MCF 10A (cell line): Measurements from ENCODE around the gene MFSD11. TPM values are rescaled to one million over a fixed set of nuclear protein-coding genes. Genes with fewer than 3 reads are reported as not detected.

Source experiments
- BruUV-seq: library from RNA; stranded (reverse); fragments of 400-500 nt; replicated peaks from 2 replicates; lab custom pipeline; 2021; lab: Mats Ljungman, UMichigan
- CTCF ChIA-PET: fragments of 300-600 bp; sonication (Branson Sonifier 250); formaldehyde crosslinking; extraction: SDS; loops from one replicate; lab custom pipeline; 2021; ENCODE audit warnings: antibody characterized with exemption, inconsistent platforms; lab: Yijun Ruan, JAX
- POLR2A ChIA-PET: fragments of 300-600, 350-650 bp; sonication (Branson Sonifier 250); formaldehyde crosslinking; extraction: SDS; loops from one replicate; lab custom pipeline; 2020; ENCODE audit warnings: antibody characterized with exemption, inconsistent platforms; lab: Yijun Ruan, JAX
- DNase-seq: peaks from one replicate; pipeline ENCODE4 v3.0.0-alpha.2; 2018; ENCODE audit not compliant: unreplicated experiment
- H3K27ac Mint-ChIP-seq: one replicate; pipeline ENCODE4 v1.8.0; 2022; ENCODE audit warnings: mild to moderate bottlenecking, low read depth, mixed read lengths; ENCODE audit not compliant: unreplicated experiment
- H3K27me3 Mint-ChIP-seq: one replicate; pipeline ENCODE4 v1.8.0; 2022; ENCODE audit warnings: mixed read lengths; ENCODE audit not compliant: insufficient read depth, unreplicated experiment
- H3K36me3 Mint-ChIP-seq: one replicate; pipeline ENCODE4 v1.8.0; 2022; ENCODE audit warnings: mild to moderate bottlenecking, moderate library complexity, mixed read lengths; ENCODE audit not compliant: insufficient read depth, unreplicated experiment
- H3K4me1 Mint-ChIP-seq: one replicate; pipeline ENCODE4 v1.8.0; 2022; ENCODE audit warnings: mixed read lengths; ENCODE audit not compliant: insufficient read depth, unreplicated experiment
- H3K4me3 Mint-ChIP-seq: one replicate; pipeline ENCODE4 v1.8.0; 2022; ENCODE audit warnings: mild to moderate bottlenecking, moderate library complexity, mixed read lengths; ENCODE audit not compliant: unreplicated experiment
- H3K9me3 Mint-ChIP-seq: one replicate; pipeline ENCODE4 v1.8.0; 2022; ENCODE audit warnings: mixed read lengths; ENCODE audit not compliant: unreplicated experiment
- intact Hi-C: fragments of 100-400 bp; cut with micrococcal nuclease; formaldehyde crosslinking; loops from 2 replicates; pipeline ENCODE4 v1.14.1; 2022
- total RNA-seq: library from RNA; stranded (reverse); gene quantifications from 2 replicates; pipeline ENCODE4 v1.2.3, GENCODE V29; 2022
- TF ChIP-seq, protein P1 (sequence below): fragments of 200-600 bp; IDR thresholded peaks from one replicate; pipeline ENCODE4 v1.8.0; 2022; ENCODE audit warnings: antibody characterized with exemption, mild to moderate bottlenecking; ENCODE audit not compliant: unreplicated experiment

MFSD11 gene
- total RNA-seq, 1 experiment from 2014 or later = 11.6 TPM

DNA sequence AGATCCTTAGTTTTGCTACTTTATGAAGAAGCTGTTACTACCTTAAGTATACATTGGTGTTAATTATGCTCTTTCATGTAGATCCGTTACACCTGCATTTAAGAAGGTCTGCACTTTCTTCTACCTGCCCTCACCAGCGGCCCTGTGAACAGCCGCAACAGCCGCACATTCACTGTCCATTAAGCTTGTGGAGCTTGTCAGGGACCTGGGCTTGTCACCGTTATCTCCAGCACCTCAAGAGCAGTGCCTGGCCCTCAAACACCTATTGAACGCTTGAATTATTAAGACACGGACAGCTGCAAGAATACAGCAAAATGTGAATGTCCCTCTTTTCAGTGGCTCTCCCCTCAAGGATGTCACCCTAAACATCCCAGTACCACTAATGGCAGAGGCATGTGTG lies 24.2 kb upstream of the MFSD11 start:
- no TSS peak for BruUV-seq
- H3K27ac Mint-ChIP-seq = no peak overlapping the region
- no peaks in the 10 kb centered on the region for H3K9me3 Mint-ChIP-seq
- H3K36me3 Mint-ChIP-seq = peaks cover 63% of the 10 kb centered on the region
- CTCF ChIA-PET = interaction anchor here (0.7 to 2.7 kb wide), 15 partner anchors 11 to 633 kb away, joined by 3 to 26 read pairs (median 3); partner anchors contain the start of gene JMJD6
- no peak overlapping the region for H3K4me3 Mint-ChIP-seq
- POLR2A ChIA-PET = interaction anchor here (0.9 to 5.3 kb wide), 5 partner anchors 11 to 154 kb away, joined by 3 to 51 read pairs (median 5); partner anchors contain the start of genes JMJD6 and METTL23
- TF ChIP-seq, protein P1, sequence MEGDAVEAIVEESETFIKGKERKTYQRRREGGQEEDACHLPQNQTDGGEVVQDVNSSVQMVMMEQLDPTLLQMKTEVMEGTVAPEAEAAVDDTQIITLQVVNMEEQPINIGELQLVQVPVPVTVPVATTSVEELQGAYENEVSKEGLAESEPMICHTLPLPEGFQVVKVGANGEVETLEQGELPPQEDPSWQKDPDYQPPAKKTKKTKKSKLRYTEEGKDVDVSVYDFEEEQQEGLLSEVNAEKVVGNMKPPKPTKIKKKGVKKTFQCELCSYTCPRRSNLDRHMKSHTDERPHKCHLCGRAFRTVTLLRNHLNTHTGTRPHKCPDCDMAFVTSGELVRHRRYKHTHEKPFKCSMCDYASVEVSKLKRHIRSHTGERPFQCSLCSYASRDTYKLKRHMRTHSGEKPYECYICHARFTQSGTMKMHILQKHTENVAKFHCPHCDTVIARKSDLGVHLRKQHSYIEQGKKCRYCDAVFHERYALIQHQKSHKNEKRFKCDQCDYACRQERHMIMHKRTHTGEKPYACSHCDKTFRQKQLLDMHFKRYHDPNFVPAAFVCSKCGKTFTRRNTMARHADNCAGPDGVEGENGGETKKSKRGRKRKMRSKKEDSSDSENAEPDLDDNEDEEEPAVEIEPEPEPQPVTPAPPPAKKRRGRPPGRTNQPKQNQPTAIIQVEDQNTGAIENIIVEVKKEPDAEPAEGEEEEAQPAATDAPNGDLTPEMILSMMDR = no peak
- intact Hi-C loops = loop anchor here (2.0 to 10.0 kb wide), 2 partner anchors 159 to 191 kb away; no protein-coding TSS in a partner anchor
- DNase-seq = no peak
- no peaks in the 10 kb centered on the region for H3K27me3 Mint-ChIP-seq
- peaks cover 21% of the 10 kb centered on the region for H3K4me1 Mint-ChIP-seq

DNA sequence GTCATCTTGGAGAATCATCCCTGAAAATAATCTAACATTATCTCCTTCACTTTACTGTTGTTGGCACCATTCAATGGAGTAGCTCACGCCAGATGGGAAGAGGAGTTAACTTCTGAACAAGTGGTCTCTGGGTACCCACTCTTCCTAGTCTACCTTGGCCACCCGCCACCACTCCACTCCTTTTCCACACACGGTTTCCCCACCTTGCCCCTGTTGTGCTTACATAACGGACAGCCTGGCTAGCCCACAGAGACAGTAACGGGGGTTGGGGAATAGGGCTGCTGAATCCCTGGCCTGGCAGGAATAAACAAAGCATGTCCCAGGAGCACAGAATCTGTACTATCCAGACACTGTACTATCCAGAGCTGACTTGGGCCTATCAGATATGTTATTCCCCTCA lies 23.6 kb upstream of the MFSD11 start:
- no peak for DNase-seq
- TF ChIP-seq, protein P1 = no peak
- Mint-ChIP-seq H3K27ac (no peak overlapping the region), H3K4me1 (peaks cover 16% of the 10 kb centered on the region), H3K9me3 (no peaks in the 10 kb centered on the region), H3K4me3 (no peak overlapping the region), H3K36me3 (peaks cover 69% of the 10 kb centered on the region), H3K27me3 (no peaks in the 10 kb centered on the region)
- intact Hi-C loops = loop anchor here (2.0 to 10.0 kb wide), 2 partner anchors 160 to 192 kb away; no protein-coding TSS in a partner anchor
- CTCF ChIA-PET = interaction anchor here (0.6 to 2.7 kb wide), 17 partner anchors 10 to 634 kb away, joined by 3 to 26 read pairs (median 5); partner anchors contain the start of genes JMJD6 and PRCD
- POLR2A ChIA-PET = interaction anchor here (0.9 to 5.3 kb wide), 5 partner anchors 11 to 155 kb away, joined by 3 to 51 read pairs (median 5); partner anchors contain the start of genes JMJD6 and METTL23
- no TSS peak for BruUV-seq

DNA sequence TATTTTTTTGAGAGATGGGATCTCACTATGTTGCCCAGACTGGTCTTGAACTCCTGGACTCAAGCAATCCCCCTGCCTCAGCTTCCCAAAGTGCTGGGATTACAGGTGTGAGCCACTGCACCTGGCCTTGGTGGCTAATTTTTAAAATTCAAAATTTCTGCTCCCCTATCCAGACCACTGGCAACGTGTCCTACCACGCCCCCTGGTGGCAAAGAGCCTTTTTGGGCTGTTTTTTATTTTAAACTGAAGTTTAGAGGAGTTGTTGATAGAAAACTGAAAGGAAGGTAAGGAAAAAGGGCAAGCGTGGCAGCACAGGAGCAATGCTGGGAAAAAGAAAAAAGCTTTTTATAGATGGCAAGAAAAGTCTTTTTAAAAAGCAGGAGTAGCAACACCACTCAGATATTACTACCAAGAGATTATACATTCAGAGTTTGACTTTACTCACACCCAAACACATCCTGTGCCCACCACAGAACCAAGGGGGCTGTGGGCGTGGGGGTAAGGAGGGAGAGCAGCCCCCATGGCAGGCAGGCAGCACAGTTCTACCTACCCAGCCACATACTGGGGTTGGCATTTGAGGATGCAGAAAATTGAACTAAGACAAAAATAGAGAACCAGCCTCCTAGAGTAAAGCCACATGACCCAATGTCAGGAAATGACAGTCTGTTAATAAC lies 23.0 kb upstream of the MFSD11 start:
- intact Hi-C loops = loop anchor here (2.0 to 10.0 kb wide), 3 partner anchors 33 to 192 kb away; no protein-coding TSS in a partner anchor
- Mint-ChIP-seq H3K27me3 (no peaks in the 10 kb centered on the region), H3K4me3 (no peak overlapping the region), H3K4me1 (peaks cover 13% of the 10 kb centered on the region), H3K9me3 (no peaks in the 10 kb centered on the region), H3K27ac (peak overlapping the region; percentile 55), H3K36me3 (peaks cover 75% of the 10 kb centered on the region)
- DNase-seq = peak; percentile 67
- TF ChIP-seq, protein P1 = peak; percentile 74
- no TSS peak for BruUV-seq
- ChIA-PET POLR2A (interaction anchor here (0.5 to 5.3 kb wide), 6 partner anchors 10 to 156 kb away, joined by 3 to 51 read pairs (median 13); partner anchors contain the start of genes JMJD6 and METTL23), CTCF (interaction anchor here (0.5 to 2.7 kb wide), 9 partner anchors 10 to 333 kb away, joined by 3 to 26 read pairs (median 5); partner anchors contain the start of gene PRCD)

DNA sequence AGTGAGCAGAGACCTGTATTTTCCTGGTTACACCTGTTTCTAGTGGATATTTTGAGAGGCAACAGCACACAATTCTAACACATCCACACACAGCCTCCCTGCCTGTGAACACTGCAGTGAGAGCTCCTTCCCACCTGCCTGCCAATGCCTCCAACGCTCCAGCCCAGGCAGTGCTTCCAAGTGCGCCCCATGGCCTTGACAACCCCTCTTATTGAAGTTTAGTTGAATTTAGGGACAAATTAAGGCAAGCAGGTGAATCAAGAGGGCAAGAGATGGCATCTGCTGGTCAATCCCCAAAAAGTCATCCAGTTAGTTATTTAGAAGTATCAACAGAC lies 22.5 kb upstream of the MFSD11 start:
- peak overlapping the region; percentile 55 for H3K27ac Mint-ChIP-seq
- intact Hi-C loops = loop anchor here (2.0 to 10.0 kb wide), 3 partner anchors 33 to 193 kb away; no protein-coding TSS in a partner anchor

More for the DNA sequence above, 22.5 kb upstream of the MFSD11 start:
- Mint-ChIP-seq H3K36me3 (peaks cover 80% of the 10 kb centered on the region), H3K9me3 (no peaks in the 10 kb centered on the region), H3K4me1 (peaks cover 13% of the 10 kb centered on the region), H3K4me3 (no peak overlapping the region), H3K27me3 (no peaks in the 10 kb centered on the region)
- no TSS peak for BruUV-seq
- no peak for DNase-seq
- ChIA-PET CTCF (interaction anchor here (0.5 to 2.7 kb wide), 9 partner anchors 9 to 192 kb away, joined by 3 to 26 read pairs (median 5); partner anchors contain the start of gene PRCD), POLR2A (interaction anchor here (0.5 to 5.3 kb wide), 10 partner anchors 10 to 158 kb away, joined by 3 to 51 read pairs (median 6); partner anchors contain the start of genes JMJD6, METTL23 and MFSD11)
- TF ChIP-seq, protein P1 = no peak
